Bronchial epithelial cell (primary cell): ENCODE measurements around the gene MPPED1. TPM values are rescaled to one million over a fixed set of nuclear protein-coding genes. Genes with fewer than 3 reads are reported as not detected.

Source experiments
- DNase-seq: peaks from one replicate; pipeline ENCODE4 v3.0.0-alpha.2; 2010; ENCODE audit warnings: low read depth
- FAIRE-seq: peaks from 2 replicates; lab custom pipeline; 2011; peaks lifted over from hg19 to GRCh38; lab: Jason Lieb, UNC
- H3K27me3 ChIP-seq: 2 replicates; pipeline ENCODE4 v1.5.1; 2011; ENCODE audit warnings: low read length; ENCODE audit not compliant: control insufficient read depth, insufficient read depth
- H3K36me3 ChIP-seq: 2 replicates; pipeline ENCODE4 v1.5.1; 2011; ENCODE audit warnings: low read length; ENCODE audit not compliant: control insufficient read depth, insufficient read depth
- H3K4me3 ChIP-seq: 2 replicates; pipeline ENCODE4 v1.5.1; 2011; ENCODE audit warnings: mild to moderate bottlenecking, low read depth, low read length, control low read depth
- total RNA-seq: library from RNA; depleted of rRNA; stranded (reverse); fragments of >200 nt; gene quantifications from 2 replicates; pipeline ENCODE4 v1.2.1, GENCODE V29; 2014
- TF ChIP-seq, protein P1 (sequence below): IDR thresholded peaks from 2 replicates; pipeline ENCODE4 v1.5.1; 2011; ENCODE audit warnings: mild to moderate bottlenecking, moderate library complexity, low read length, control low read depth, inconsistent platforms; ENCODE audit not compliant: insufficient read depth, severe bottlenecking

The MPPED1 gene
- total RNA-seq, 1 donor from 2014 or later = not detected

GRCh38 chr22:43390166-43390565, 21.6 kb upstream of the MPPED1 start:
- Histone ChIP-seq H3K36me3 (no peaks in the 10 kb centered on the region), H3K4me3 (no peak overlapping the region), H3K27me3 (peaks cover 20% of the 10 kb centered on the region)
- TF ChIP-seq, protein P1, sequence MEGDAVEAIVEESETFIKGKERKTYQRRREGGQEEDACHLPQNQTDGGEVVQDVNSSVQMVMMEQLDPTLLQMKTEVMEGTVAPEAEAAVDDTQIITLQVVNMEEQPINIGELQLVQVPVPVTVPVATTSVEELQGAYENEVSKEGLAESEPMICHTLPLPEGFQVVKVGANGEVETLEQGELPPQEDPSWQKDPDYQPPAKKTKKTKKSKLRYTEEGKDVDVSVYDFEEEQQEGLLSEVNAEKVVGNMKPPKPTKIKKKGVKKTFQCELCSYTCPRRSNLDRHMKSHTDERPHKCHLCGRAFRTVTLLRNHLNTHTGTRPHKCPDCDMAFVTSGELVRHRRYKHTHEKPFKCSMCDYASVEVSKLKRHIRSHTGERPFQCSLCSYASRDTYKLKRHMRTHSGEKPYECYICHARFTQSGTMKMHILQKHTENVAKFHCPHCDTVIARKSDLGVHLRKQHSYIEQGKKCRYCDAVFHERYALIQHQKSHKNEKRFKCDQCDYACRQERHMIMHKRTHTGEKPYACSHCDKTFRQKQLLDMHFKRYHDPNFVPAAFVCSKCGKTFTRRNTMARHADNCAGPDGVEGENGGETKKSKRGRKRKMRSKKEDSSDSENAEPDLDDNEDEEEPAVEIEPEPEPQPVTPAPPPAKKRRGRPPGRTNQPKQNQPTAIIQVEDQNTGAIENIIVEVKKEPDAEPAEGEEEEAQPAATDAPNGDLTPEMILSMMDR = no peak
- no peak for DNase-seq
- no peak for FAIRE-seq

- Histone ChIP-seq H3K4me3 (no peak overlapping the region), H3K36me3 (no peaks in the 10 kb centered on the region), H3K27me3 (peaks cover 20% of the 10 kb centered on the region)
- FAIRE-seq (no peak), DNase-seq (no peak)
- TF ChIP-seq, protein P1 = no peak
These were observed 20.9 kb upstream of the MPPED1 start for GRCh38 chr22:43390872-43391271.

DNA sequence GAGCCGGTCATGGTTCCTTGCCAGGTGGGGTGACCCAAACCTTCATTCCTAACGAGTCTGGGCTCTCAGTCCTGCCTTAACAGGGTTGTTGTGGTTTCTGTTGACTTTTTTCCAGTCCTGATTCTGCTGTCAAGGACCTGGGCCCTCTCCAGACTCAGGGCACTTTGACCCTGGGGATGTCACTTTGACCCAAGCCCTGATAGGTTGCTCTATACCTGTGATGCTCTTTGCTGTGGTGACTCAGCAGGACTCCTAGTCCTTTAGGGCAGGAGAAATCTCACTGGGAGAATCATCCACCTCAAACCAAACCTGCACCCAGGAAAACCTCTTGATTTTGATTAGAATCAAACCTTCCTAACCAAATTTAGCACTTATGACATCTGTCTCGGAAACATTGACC, 20.5 kb upstream of the MPPED1 start:
- DNase-seq = no peak
- Histone ChIP-seq H3K27me3 (peaks cover 20% of the 10 kb centered on the region), H3K4me3 (no peak overlapping the region), H3K36me3 (no peaks in the 10 kb centered on the region)
- no peak for FAIRE-seq
- TF ChIP-seq, protein P1 = no peak

GRCh38 chr22:43392385-43392989, 19.3 kb upstream of the MPPED1 start:
- TF ChIP-seq, protein P1 = no peak
- no peak for FAIRE-seq
- H3K36me3 ChIP-seq = no peaks in the 10 kb centered on the region
- H3K4me3 ChIP-seq = no peak overlapping the region
- DNase-seq = no peak
- peaks cover 28% of the 10 kb centered on the region for H3K27me3 ChIP-seq

DNA sequence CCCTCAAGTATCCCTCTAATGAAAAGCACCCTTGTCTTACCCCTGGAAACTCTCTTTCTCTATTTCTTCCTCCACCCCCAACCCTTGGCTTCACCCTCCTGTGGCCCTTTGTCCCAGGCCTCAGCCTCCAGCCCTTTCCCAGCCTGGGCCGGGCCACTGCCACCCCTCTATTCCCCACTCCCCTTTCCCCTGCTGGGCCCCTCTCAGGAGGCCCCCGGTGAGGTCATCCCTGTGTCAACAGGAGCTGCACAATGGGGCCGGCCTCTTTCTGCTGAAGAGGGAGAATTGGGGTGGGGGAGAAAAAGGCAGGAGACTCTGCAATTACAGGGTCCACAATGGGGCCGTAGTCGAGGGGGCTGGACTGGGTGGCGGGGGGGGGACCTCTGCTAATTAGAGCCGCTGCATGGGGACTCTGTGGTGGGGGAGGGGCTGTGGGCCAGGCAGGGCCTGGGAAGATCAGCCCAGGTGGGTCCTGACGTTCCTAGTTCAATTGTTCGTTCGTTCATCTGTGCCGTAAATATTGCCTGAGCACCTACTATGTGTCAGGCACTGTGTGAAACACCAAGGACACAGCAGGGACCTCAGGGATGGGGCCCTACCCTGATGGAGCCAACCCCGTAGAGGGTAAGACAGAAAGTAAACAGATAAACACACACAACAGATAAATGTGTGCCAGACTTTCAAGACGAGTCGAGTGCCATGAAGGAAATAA, 18.5 kb upstream of the MPPED1 start:
- DNase-seq (no peak), FAIRE-seq (no peak)
- TF ChIP-seq, protein P1 = no peak
- H3K36me3 ChIP-seq = no peaks in the 10 kb centered on the region
- H3K4me3 ChIP-seq = no peak overlapping the region
- peaks cover 34% of the 10 kb centered on the region for H3K27me3 ChIP-seq
